ENCODE data around the gene DEPP1.
"Not testable (repeated sequence)": the region's sequence is repeated elsewhere in the genome, so short reads cannot be mapped to it uniquely, and the experiment has no call there.

DEPP1 gene

GRCh38 chr10:44978570-44979280 lies at the start of gene DEPP1:
TSS of gene DEPP1 (minus strand) at chr10:44978809. CDS start at chr10:44978030, 779 bp downstream.
- DNase-seq, result peak; percentile 90

- no peak for DNase-seq
These were observed 44.8 kb upstream of the DEPP1 start for GRCh38 chr10:45023426-45023825.

- DNase-seq, result no peak
These were observed 37.0 kb upstream of the DEPP1 start for GRCh38 chr10:45015590-45015989.

GRCh38 chr10:45014557-45014956 lies 35.9 kb upstream of the DEPP1 start:
- not testable (repeated sequence) for DNase-seq

GRCh38 chr10:45008524-45009161 lies 30.0 kb upstream of the DEPP1 start:
- DNase-seq, result no peak

- DNase-seq, result no peak
These were observed 27.8 kb upstream of the DEPP1 start for GRCh38 chr10:45006276-45007030.

GRCh38 chr10:45005284-45005683 lies 26.7 kb upstream of the DEPP1 start:
- DNase-seq, result no peak

GRCh38 chr10:45004661-45005060 lies 26.1 kb upstream of the DEPP1 start:
- no peak for DNase-seq

- DNase-seq, result no peak
These were observed 24.9 kb upstream of the DEPP1 start for GRCh38 chr10:45003432-45004000.

GRCh38 chr10:45001381-45002148 lies 23.0 kb upstream of the DEPP1 start:
- peak; percentile 82 for DNase-seq

GRCh38 chr10:45000752-45001380 lies 22.3 kb upstream of the DEPP1 start, which contains the start of gene ZNF22:
TSS of gene ZNF22 (plus strand) at chr10:45000923. CDS start at chr10:45003369, 2,446 bp downstream.
- DNase-seq, result peak; percentile 90

GRCh38 chr10:45000138-45000751 lies 21.6 kb upstream of the DEPP1 start:
- no peak for DNase-seq

GRCh38 chr10:44998146-44998631 lies 19.6 kb upstream of the DEPP1 start:
- no peak for DNase-seq

GRCh38 chr10:44997105-44997748 lies 18.6 kb upstream of the DEPP1 start:
- no peak for DNase-seq

GRCh38 chr10:44995914-44996669 lies 17.5 kb upstream of the DEPP1 start:
- peak; percentile 56 for DNase-seq

GRCh38 chr10:44995581-44995913 lies 16.9 kb upstream of the DEPP1 start:
- peak; percentile 18 for DNase-seq

GRCh38 chr10:44994752-44995530 lies 16.3 kb upstream of the DEPP1 start:
- DNase-seq, result peak; percentile 38

GRCh38 chr10:44993922-44994751 lies 15.5 kb upstream of the DEPP1 start:
- DNase-seq, result peak; percentile 29

Measured in right forelimb (tissue), 1 donor.